HG02678 (cell line): ENCODE results near the gene SLC16A4.

Source experiments
- ATAC-seq: cut with Tn5 transposase; IDR thresholded peaks from one replicate; pipeline ENCODE4 v1.9.1; 2021; ENCODE audit warnings: mild to moderate bottlenecking, moderate library complexity; ENCODE audit not compliant: unreplicated experiment

Gene SLC16A4

GRCh38 chr1:110335265-110335664, 55.6 kb downstream of the SLC16A4 start:
- ATAC-seq, result no peak

GRCh38 chr1:110328700-110329099, 62.1 kb downstream of the SLC16A4 start:
- ATAC-seq, result no peak

- ATAC-seq, result no peak
These were observed 62.6 kb downstream of the SLC16A4 start for GRCh38 chr1:110328274-110328673.

- no peak for ATAC-seq
These were observed 64.0 kb downstream of the SLC16A4 start for GRCh38 chr1:110326826-110327225.

GRCh38 chr1:110324667-110325066, 66.2 kb downstream of the SLC16A4 start:
- no peak for ATAC-seq

- ATAC-seq, result no peak
These were observed 69.0 kb downstream of the SLC16A4 start for GRCh38 chr1:110321846-110322245.

- no peak for ATAC-seq
These were observed 69.8 kb downstream of the SLC16A4 start for GRCh38 chr1:110321045-110321444.

GRCh38 chr1:110320168-110320518, 70.7 kb downstream of the SLC16A4 start:
- ATAC-seq, result no peak

- ATAC-seq, result no peak
These were observed 71.3 kb downstream of the SLC16A4 start for GRCh38 chr1:110319332-110320167.

GRCh38 chr1:110318046-110318445, 72.8 kb downstream of the SLC16A4 start:
- ATAC-seq, result no peak

- no peak for ATAC-seq
These were observed 74.1 kb downstream of the SLC16A4 start for GRCh38 chr1:110316735-110317134.
